HCT116 (cell line): ENCODE measurements around the gene KCNC1. TPM values are rescaled to one million over a fixed set of nuclear protein-coding genes. Genes with fewer than 3 reads are reported as not detected.

Source experiments
- ATAC-seq: fragments of 200-7000 bp; cut with Tn5 transposase; 2 replicates; pipeline ENCODE4 v1.9.1; 2020; ENCODE audit warnings: mild to moderate bottlenecking, moderate library complexity
- BruUV-seq: library from RNA; stranded (reverse); fragments of 400-500 nt; replicated peaks from 2 replicates; lab custom pipeline; 2021; lab: Mats Ljungman, UMichigan
- CTCF ChIA-PET: fragments of 300-600 bp; sonication (Branson Sonifier 250); formaldehyde crosslinking; loops from one replicate; lab custom pipeline; 2021; ENCODE audit warnings: antibody characterized with exemption; lab: Charles Lee
- POLR2A ChIA-PET: fragments of 300-600, 350-600 bp; sonication (Branson Sonifier 250); formaldehyde crosslinking; loops from one replicate; lab custom pipeline; 2021; ENCODE audit warnings: antibody characterized with exemption; lab: Charles Lee
- RAD21 ChIA-PET, 2 experiments: fragments of 300-600 bp; sonication (Branson Sonifier 250); formaldehyde crosslinking; loops; one replicate each; lab custom pipeline; 2023; ENCODE audit warnings: low total read pairs in 2 of 2; ENCODE audit not compliant: uncharacterized antibody in 2 of 2, unreplicated experiment in 2 of 2, low non-redundant PET in 1 of 2; lab: Charles Lee
- DNase-seq: peaks from one replicate; pipeline ENCODE4 v3.0.0-alpha.2; 2010; ENCODE audit warnings: low read depth, low spot score
- H2AFZ ChIP-seq: fragments of 200-600 bp; shearing (Covaris generic), sonication (generic); 2 replicates; pipeline ENCODE4 v1.6.1; 2017; ENCODE audit warnings: low read depth, mixed run types, mixed read lengths, antibody characterized with exemption, low read length; ENCODE audit not compliant: poor library complexity, severe bottlenecking
- H3K27ac ChIP-seq: 2 replicates; pipeline ENCODE4 v1.5.1; 2012; ENCODE audit warnings: low read depth, low read length
- H3K27me3 ChIP-seq: fragments of 200-600 bp; sonication (generic); 2 replicates; pipeline ENCODE4 v1.6.1; 2016; ENCODE audit warnings: mixed run types, low read length, mixed read lengths; ENCODE audit not compliant: insufficient read depth
- H3K36me3 ChIP-seq, 2 experiments: fragments of 200-500 bp in 1 of 2; fragments of 200-600 bp in 1 of 2; sonication (Bioruptor generic) in 1 of 2; sonication (generic) in 1 of 2; 2 replicates each; pipeline versions ENCODE4 v1.5.1 to v1.6.1; 2014 to 2016; ENCODE audit warnings: low read length in 2 of 2, inconsistent platforms in 1 of 2, mixed read lengths in 1 of 2, mixed run types in 1 of 2; ENCODE audit not compliant: insufficient read depth in 2 of 2, control insufficient read depth in 1 of 2
- H3K4me1 ChIP-seq, 2 experiments: fragments of 200-600 bp in 1 of 2; sonication (generic) in 1 of 2; 2 replicates each; pipeline versions ENCODE4 v1.5.1 to v1.6.1; 2012 to 2017; ENCODE audit warnings: low read length in 2 of 2, inconsistent platforms in 1 of 2, mild to moderate bottlenecking in 1 of 2, mixed read lengths in 1 of 2, mixed run types in 1 of 2, moderate library complexity in 1 of 2; ENCODE audit not compliant: insufficient read depth in 2 of 2, control insufficient read depth in 1 of 2
- H3K4me2 ChIP-seq: fragments of 200-600 bp; sonication (generic); 2 replicates; pipeline ENCODE4 v1.6.1; 2017; ENCODE audit warnings: mixed run types, low read length, mixed read lengths
- H3K4me3 ChIP-seq, 2 experiments: fragments of 200-600 bp in 1 of 2; sonication (generic) in 1 of 2; replicated peaks in 1 of 2; 2 replicates each; pipeline ENCODE4 v1.5.1; 2011 to 2016; ENCODE audit warnings: low read length in 2 of 2, control low read depth in 1 of 2, low read depth in 1 of 2, mild to moderate bottlenecking in 1 of 2, mixed read lengths in 1 of 2, mixed run types in 1 of 2
- H3K79me2 ChIP-seq: fragments of 200-600 bp; sonication (generic); 2 replicates; pipeline ENCODE4 v1.6.1; 2017; ENCODE audit warnings: mild to moderate bottlenecking, mixed run types, low read length, moderate library complexity, mixed read lengths; ENCODE audit not compliant: insufficient read depth
- H3K9ac ChIP-seq: fragments of 200-600 bp; sonication (generic); 2 replicates; pipeline ENCODE4 v1.6.1; 2016; ENCODE audit warnings: low read length, mixed read lengths
- H3K9me2 ChIP-seq: fragments of 200-600 bp; sonication (generic), shearing (Covaris generic); 2 replicates; pipeline ENCODE4 v1.6.1; 2017; ENCODE audit warnings: mixed run types, mild to moderate bottlenecking, moderate library complexity; ENCODE audit not compliant: insufficient read depth
- H3K9me3 ChIP-seq, 2 experiments: fragments of 200-500 bp in 1 of 2; fragments of 200-600 bp in 1 of 2; sonication (Bioruptor generic) in 1 of 2; sonication (generic) in 1 of 2; 2 replicates each; pipeline ENCODE4 v1.6.1; 2014 to 2017; ENCODE audit warnings: low read length in 2 of 2, mixed read lengths in 2 of 2, inconsistent platforms in 1 of 2, low read depth in 1 of 2, mild to moderate bottlenecking in 1 of 2, mixed run types in 1 of 2, moderate library complexity in 1 of 2; ENCODE audit not compliant: control insufficient read depth in 1 of 2, insufficient read depth in 1 of 2
- H4K20me1 ChIP-seq: fragments of 200-600 bp; sonication (generic), shearing (Covaris generic); 2 replicates; pipeline ENCODE4 v1.6.1; 2017; ENCODE audit warnings: mixed run types, mild to moderate bottlenecking, moderate library complexity; ENCODE audit not compliant: insufficient read depth
- CEBPB ChIP-seq: IDR thresholded peaks from 2 replicates; pipeline ENCODE4 v1.6.1; 2012; ENCODE audit warnings: low read depth
- POLR2AphosphoS5 ChIP-seq: IDR thresholded peaks from 2 replicates; pipeline ENCODE4 v1.6.1; 2011; ENCODE audit warnings: mild to moderate bottlenecking, low read depth, low read length, moderate library complexity
- SP1 ChIP-seq: IDR thresholded peaks from 2 replicates; pipeline ENCODE4 v1.6.1; 2012; ENCODE audit warnings: low read depth
- YY1 ChIP-seq: IDR thresholded peaks from 2 replicates; pipeline ENCODE4 v1.6.1; 2011; ENCODE audit warnings: low read length, low read depth, moderate library complexity, mild to moderate bottlenecking; ENCODE audit not compliant: insufficient replicate concordance; ENCODE audit errors: extremely low read depth
- intact Hi-C: fragments of 100-400 bp; cut with micrococcal nuclease; formaldehyde crosslinking; loops from 2 replicates; pipeline ENCODE4 v1.10.0; 2022
- total RNA-seq: library from RNA; stranded (reverse); gene quantifications from one replicate; pipeline ENCODE4 v1.2.1, GENCODE V29; 2021; ENCODE audit not compliant: unreplicated experiment
- TF ChIP-seq, protein P1 (sequence below): IDR thresholded peaks from 2 replicates; pipeline ENCODE4 v1.6.1; 2012; ENCODE audit warnings: low read depth
- TF ChIP-seq, protein P2 (sequence below): IDR thresholded peaks from 2 replicates; pipeline ENCODE4 v1.6.1; 2012

Gene KCNC1
- total RNA-seq, 1 experiment from 2014 or later = 0.12 TPM

GRCh38 chr11:17805873-17806272 is 71.3 kb downstream of the KCNC1 start (continued):
- TF ChIP-seq YY1 (no peak), CEBPB (no peak), POLR2AphosphoS5 (no peak), SP1 (no peak)
- TF ChIP-seq, protein P1, sequence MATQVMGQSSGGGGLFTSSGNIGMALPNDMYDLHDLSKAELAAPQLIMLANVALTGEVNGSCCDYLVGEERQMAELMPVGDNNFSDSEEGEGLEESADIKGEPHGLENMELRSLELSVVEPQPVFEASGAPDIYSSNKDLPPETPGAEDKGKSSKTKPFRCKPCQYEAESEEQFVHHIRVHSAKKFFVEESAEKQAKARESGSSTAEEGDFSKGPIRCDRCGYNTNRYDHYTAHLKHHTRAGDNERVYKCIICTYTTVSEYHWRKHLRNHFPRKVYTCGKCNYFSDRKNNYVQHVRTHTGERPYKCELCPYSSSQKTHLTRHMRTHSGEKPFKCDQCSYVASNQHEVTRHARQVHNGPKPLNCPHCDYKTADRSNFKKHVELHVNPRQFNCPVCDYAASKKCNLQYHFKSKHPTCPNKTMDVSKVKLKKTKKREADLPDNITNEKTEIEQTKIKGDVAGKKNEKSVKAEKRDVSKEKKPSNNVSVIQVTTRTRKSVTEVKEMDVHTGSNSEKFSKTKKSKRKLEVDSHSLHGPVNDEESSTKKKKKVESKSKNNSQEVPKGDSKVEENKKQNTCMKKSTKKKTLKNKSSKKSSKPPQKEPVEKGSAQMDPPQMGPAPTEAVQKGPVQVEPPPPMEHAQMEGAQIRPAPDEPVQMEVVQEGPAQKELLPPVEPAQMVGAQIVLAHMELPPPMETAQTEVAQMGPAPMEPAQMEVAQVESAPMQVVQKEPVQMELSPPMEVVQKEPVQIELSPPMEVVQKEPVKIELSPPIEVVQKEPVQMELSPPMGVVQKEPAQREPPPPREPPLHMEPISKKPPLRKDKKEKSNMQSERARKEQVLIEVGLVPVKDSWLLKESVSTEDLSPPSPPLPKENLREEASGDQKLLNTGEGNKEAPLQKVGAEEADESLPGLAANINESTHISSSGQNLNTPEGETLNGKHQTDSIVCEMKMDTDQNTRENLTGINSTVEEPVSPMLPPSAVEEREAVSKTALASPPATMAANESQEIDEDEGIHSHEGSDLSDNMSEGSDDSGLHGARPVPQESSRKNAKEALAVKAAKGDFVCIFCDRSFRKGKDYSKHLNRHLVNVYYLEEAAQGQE = no peak

DNA sequence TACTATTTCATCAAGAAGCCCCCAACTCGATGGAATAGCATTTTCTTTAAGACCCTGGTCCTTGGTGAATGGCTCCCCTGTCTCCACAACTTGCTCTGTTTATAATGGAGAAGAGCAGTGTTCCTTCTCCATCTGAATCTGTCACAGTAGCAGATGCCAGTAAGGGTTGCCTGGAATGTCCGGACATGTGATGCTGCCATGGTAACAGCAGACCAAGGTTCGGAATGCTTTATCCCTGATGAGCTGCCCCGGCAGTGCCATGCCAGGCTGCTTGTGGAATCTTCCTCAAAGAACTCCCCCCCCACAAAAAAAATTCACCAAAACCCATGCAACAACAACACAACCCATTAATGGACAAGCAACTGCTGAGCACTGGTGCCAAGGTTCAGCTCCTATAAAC is 72.5 kb downstream of the KCNC1 start:
- Histone ChIP-seq H3K4me1 (no peaks in the 10 kb centered on the region), H3K36me3 (no peaks in the 10 kb centered on the region), H3K9me2 (no peaks in the 10 kb centered on the region), H3K9me3 (no peaks in the 10 kb centered on the region), H3K27ac (no peak overlapping the region), H2AFZ (no peak overlapping the region), H4K20me1 (no peaks in the 10 kb centered on the region), H3K4me2 (no peak overlapping the region), H3K27me3 (no peaks in the 10 kb centered on the region), H3K79me2 (no peaks in the 10 kb centered on the region), H3K4me3 (no peak overlapping the region), H3K9ac (no peak overlapping the region)
- ATAC-seq (no peak), DNase-seq (no peak)
- ChIA-PET CTCF (no interaction called here), POLR2A (no interaction called here), RAD21 (no interaction called here)
- BruUV-seq = no TSS peak
- TF ChIP-seq, protein P2, sequence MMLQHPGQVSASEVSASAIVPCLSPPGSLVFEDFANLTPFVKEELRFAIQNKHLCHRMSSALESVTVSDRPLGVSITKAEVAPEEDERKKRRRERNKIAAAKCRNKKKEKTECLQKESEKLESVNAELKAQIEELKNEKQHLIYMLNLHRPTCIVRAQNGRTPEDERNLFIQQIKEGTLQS = no peak
- intact Hi-C loops = no loop called here
